ENCODE measurements around the gene PARD3.
"Not testable (repeated sequence)": the region's sequence is repeated elsewhere in the genome, so short reads cannot be mapped to it uniquely, and the experiment has no call there.

Gene PARD3

GRCh38 chr10:34444223-34445183, 370.6 kb downstream of the PARD3 start:
- H3K9ac ChIP-seq (ENCODE audit: low read depth, low read length): no peak overlapping the region
- H3K79me2 ChIP-seq (ENCODE audit: insufficient read depth, low read length): no peaks in the 10 kb centered on the region
- no peak for TF ChIP-seq CTCF (IDR thresholded peaks at IDR 0.05; ENCODE audit: borderline replicate concordance, extremely low read depth, low read length, poor library complexity, severe bottlenecking)
- no peak overlapping the region for H3K27ac ChIP-seq (ENCODE audit: low read length)
- H3K27me3 ChIP-seq (ENCODE audit: insufficient read depth, low read length, poor library complexity): no peaks in the 10 kb centered on the region
- DNase-seq: no peak
- H3K36me3 ChIP-seq (ENCODE audit: insufficient read depth, low read length): peaks cover 2% of the 10 kb centered on the region; the same call in 1 of the 2 replicates
- H4K20me1 ChIP-seq (ENCODE audit: insufficient read depth, low read length): no peaks in the 10 kb centered on the region
- H3K9me3 ChIP-seq (ENCODE audit: insufficient read depth, low read length, severe bottlenecking): no peaks in the 10 kb centered on the region
- no peak for ATAC-seq (ENCODE audit: insufficient read depth, low read depth)
- no peaks in the 10 kb centered on the region for H3K4me1 ChIP-seq (ENCODE audit: insufficient read depth, low read length)
- no peak overlapping the region for H2AFZ ChIP-seq (ENCODE audit: low read depth, low read length)
- H3K4me2 ChIP-seq (ENCODE audit: insufficient read depth, low read length): no peak overlapping the region
- H3K4me3 ChIP-seq (ENCODE audit: low read depth in 1 of 2, low read length in 2 of 2): no peak overlapping the region

GRCh38 chr10:34439386-34439785, 375.7 kb downstream of the PARD3 start:
- not testable (repeated sequence) for H3K79me2 ChIP-seq (ENCODE audit: insufficient read depth, low read length); H3K4me1 ChIP-seq (ENCODE audit: insufficient read depth, low read length); DNase-seq; H3K27ac ChIP-seq (ENCODE audit: low read length); H3K27me3 ChIP-seq (ENCODE audit: insufficient read depth, low read length, poor library complexity); H3K36me3 ChIP-seq (ENCODE audit: insufficient read depth, low read length); H2AFZ ChIP-seq (ENCODE audit: low read depth, low read length); H3K4me3 ChIP-seq (ENCODE audit: low read depth in 1 of 2, low read length in 2 of 2); H4K20me1 ChIP-seq (ENCODE audit: insufficient read depth, low read length); ATAC-seq (ENCODE audit: insufficient read depth, low read depth); H3K4me2 ChIP-seq (ENCODE audit: insufficient read depth, low read length); H3K9me3 ChIP-seq (ENCODE audit: insufficient read depth, low read length, severe bottlenecking); H3K9ac ChIP-seq (ENCODE audit: low read depth, low read length)

- Histone ChIP-seq H3K79me2 (ENCODE audit: insufficient read depth, low read length) (no peaks in the 10 kb centered on the region), H3K4me1 (ENCODE audit: insufficient read depth, low read length) (no peaks in the 10 kb centered on the region), H3K9ac (ENCODE audit: low read depth, low read length) (no peak overlapping the region), H3K4me2 (ENCODE audit: insufficient read depth, low read length) (no peak overlapping the region), H3K27me3 (ENCODE audit: insufficient read depth, low read length, poor library complexity) (no peaks in the 10 kb centered on the region), H3K9me3 (ENCODE audit: insufficient read depth, low read length, severe bottlenecking) (no peaks in the 10 kb centered on the region), H3K27ac (ENCODE audit: low read length) (no peak overlapping the region), H4K20me1 (ENCODE audit: insufficient read depth, low read length) (peaks cover 8% of the 10 kb centered on the region; the same call in 1 of the 2 replicates), H3K4me3 (ENCODE audit: low read depth in 1 of 2, low read length in 2 of 2) (no peak overlapping the region), H3K36me3 (ENCODE audit: insufficient read depth, low read length) (no peaks in the 10 kb centered on the region), H2AFZ (ENCODE audit: low read depth, low read length) (no peak overlapping the region)
- TF ChIP-seq EZH2 (IDR thresholded peaks at IDR 0.05; ENCODE audit: borderline replicate concordance, low read depth, low read length, severe bottlenecking) (no peak), CTCF (IDR thresholded peaks at IDR 0.05; ENCODE audit: borderline replicate concordance, extremely low read depth, low read length, poor library complexity, severe bottlenecking) (no peak)
- no peak for ATAC-seq (ENCODE audit: insufficient read depth, low read depth)
- DNase-seq: no peak
Observed at GRCh38 chr10:34438741-34439140, 376.4 kb downstream of the PARD3 start.

- Histone ChIP-seq H3K27me3 (ENCODE audit: insufficient read depth, low read length, poor library complexity) (no peaks in the 10 kb centered on the region), H3K36me3 (ENCODE audit: insufficient read depth, low read length) (no peaks in the 10 kb centered on the region), H3K9ac (ENCODE audit: low read depth, low read length) (no peak overlapping the region), H4K20me1 (ENCODE audit: insufficient read depth, low read length) (peaks cover 8% of the 10 kb centered on the region; the same call in 1 of the 2 replicates), H2AFZ (ENCODE audit: low read depth, low read length) (no peak overlapping the region), H3K4me1 (ENCODE audit: insufficient read depth, low read length) (no peaks in the 10 kb centered on the region), H3K27ac (ENCODE audit: low read length) (no peak overlapping the region), H3K4me2 (ENCODE audit: insufficient read depth, low read length) (no peak overlapping the region), H3K4me3 (ENCODE audit: low read depth in 1 of 2, low read length in 2 of 2) (no peak overlapping the region), H3K9me3 (ENCODE audit: insufficient read depth, low read length, severe bottlenecking) (no peaks in the 10 kb centered on the region), H3K79me2 (ENCODE audit: insufficient read depth, low read length) (no peaks in the 10 kb centered on the region)
- TF ChIP-seq CTCF (IDR thresholded peaks at IDR 0.05; ENCODE audit: borderline replicate concordance, extremely low read depth, low read length, poor library complexity, severe bottlenecking): no peak
- no peak for TF ChIP-seq EZH2 (IDR thresholded peaks at IDR 0.05; ENCODE audit: borderline replicate concordance, low read depth, low read length, severe bottlenecking)
- no peak for ATAC-seq (ENCODE audit: insufficient read depth, low read depth)
- no peak for DNase-seq
Observed at GRCh38 chr10:34437906-34438305, 377.2 kb downstream of the PARD3 start.
